GM21423 (cell line): ENCODE data around the gene LCN15.
"Not testable (repeated sequence)": the region's sequence is repeated elsewhere in the genome, so short reads cannot be mapped to it uniquely, and the experiment has no call there.

ENCODE experiments used
- ATAC-seq: cut with Tn5 transposase; IDR thresholded peaks from one replicate; pipeline ENCODE4 v1.9.1; 2021; ENCODE audit warnings: mild to moderate bottlenecking, moderate library complexity; ENCODE audit not compliant: unreplicated experiment

The LCN15 gene

GRCh38 chr9:136794281-136794999 is 30.1 kb upstream of the LCN15 start:
- ATAC-seq: no peak

DNA sequence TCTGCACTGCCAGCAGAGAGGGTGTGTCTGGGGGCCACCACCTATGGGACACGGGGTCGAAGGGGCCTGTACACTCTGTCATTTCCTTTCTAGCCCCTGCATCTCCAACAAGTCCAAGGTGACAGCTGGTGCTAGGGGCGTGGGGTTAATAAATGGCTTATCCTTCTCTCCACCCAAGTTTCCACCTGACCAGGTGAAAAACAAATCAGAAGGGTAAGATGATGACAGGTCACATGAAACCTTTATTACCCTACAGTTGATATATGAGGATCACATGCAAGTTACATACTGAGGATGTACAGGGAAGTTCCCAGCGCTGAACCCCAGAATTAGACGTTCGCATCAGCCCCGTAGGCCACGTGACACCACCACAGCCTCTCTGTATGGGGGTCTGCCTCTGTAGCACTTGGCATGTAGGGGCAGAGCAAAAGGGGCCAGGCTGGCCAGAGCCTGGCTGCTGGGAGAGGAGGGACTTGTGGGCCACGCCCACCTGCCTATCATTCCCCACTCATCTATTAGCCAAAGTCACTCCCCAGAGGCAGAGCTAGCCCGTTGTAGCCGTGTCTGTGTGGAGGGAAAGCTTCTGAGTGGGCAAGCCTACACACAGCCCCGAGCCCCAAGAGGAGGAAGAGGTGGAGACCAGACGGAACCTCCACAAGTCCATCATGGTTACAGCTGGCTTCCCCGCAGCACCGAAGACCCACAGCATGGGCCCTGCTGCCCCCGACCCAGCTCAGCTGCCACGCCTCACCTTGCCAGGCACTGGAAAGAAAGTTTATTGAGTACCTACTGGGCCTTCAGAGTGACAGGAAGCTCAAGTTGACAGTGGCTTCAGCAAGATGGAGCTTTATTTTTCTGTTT is 29.0 kb upstream of the LCN15 start:
- no peak for ATAC-seq

- ATAC-seq: no peak
Measured at GRCh38 chr9:136792321-136793085, 28.2 kb upstream of the LCN15 start.

GRCh38 chr9:136791516-136792276 is 27.4 kb upstream of the LCN15 start:
- no peak for ATAC-seq

DNA sequence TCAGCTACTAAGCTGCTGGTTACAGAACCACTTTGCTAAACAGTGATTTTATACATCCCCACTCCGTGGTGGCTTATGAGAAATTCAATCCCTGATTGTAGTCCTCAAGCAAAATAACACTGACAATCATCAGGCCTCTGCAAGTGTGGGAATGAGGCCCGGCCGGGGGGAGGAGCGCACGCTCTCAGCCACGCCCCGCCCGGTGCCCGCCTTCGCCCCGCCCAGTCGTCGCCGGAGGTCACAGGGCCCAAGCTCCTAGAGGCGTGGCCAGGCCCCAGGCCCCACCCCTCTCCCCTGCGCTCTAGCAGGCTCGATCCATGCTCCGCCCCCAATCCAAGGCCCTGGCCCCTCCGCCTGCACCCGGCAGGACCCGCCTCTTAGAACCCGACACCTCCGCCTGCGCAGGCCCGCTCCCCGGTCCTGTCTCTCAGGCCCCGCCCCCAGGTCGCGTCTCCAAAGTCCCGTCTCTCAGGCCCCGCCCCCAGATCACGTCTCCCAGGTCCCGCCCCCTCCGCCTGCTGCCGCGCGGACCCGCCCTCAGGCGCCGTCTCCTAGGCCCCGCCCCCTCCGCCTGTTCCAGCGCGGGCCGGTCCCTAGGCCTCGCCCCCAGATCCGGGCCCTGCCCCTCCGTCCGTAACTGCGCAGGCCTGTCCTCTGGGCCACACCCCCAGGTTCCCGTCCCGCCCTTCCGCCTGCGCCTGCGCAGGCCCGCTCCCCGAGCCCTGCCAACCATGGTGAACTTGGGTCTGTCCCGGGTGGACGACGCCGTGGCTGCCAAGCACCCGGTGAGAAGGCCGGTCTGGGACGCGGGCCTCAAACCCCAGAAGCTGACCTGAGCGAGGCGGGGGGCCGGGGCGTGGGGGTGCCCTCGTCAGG is 26.6 kb upstream of the LCN15 start, which contains the start of gene TMEM141:
Gene TMEM141 (plus strand): TSS at position 705 of the 876 bp plus-strand sequence. CDS start 27 bp downstream, at position 732.
- peak; percentile 84 for ATAC-seq

- no peak for ATAC-seq
Measured at GRCh38 chr9:136789523-136789937, 25.2 kb upstream of the LCN15 start.

- ATAC-seq: not testable (repeated sequence)
Measured at GRCh38 chr9:136788644-136789522, 24.6 kb upstream of the LCN15 start.

DNA sequence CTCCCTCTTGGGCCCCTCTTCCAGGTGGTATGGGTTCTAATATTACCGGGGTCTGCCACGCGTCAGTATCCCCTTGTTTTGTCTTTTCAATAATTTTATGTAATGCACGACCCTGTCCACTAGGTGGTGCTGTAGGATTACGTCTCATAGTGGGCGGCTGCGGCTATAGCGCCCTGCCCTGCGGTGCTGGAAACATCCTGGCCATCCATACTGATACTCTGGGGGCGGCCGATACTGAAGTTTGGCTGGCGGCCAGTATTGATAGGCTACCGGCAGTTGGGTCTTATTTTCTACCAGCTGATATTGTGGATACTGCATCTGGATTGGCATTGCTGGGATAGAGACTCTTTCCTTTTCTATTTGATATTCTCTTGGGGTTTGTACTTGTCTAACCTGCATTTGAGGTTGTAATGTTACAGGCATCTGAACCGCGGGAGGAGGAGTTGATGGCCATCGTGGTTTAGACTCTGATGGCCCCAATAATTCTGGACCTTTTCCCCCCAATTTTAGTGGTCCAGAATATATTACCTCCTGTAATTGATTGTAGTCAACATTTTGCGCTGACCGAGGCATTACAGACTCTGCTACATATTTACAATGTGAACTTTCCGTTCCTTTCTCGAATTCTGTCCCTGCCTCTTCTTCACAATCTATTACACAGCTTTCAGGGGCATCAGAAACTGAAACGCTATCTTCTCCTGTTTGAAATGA is 23.5 kb upstream of the LCN15 start:
- no peak for ATAC-seq

DNA sequence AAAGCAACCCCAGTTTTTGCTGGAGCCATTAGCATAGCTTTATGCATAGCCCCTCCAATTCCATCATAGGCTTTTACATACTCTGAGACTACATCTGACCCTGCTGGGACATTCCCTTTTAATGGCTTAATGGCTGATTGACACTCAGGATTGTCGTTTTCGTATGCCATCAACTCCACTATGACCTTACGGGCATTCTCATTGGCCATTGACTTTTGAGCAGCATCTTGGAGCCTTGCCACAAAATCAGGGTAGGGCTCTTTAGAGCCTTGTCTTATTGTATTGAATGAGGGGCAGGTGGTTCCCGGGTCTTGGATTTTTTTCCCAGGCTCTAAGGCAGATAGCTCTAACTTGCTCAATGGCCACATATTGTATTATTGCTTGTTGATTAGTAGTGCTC is 22.7 kb upstream of the LCN15 start:
- not testable (repeated sequence) for ATAC-seq

DNA sequence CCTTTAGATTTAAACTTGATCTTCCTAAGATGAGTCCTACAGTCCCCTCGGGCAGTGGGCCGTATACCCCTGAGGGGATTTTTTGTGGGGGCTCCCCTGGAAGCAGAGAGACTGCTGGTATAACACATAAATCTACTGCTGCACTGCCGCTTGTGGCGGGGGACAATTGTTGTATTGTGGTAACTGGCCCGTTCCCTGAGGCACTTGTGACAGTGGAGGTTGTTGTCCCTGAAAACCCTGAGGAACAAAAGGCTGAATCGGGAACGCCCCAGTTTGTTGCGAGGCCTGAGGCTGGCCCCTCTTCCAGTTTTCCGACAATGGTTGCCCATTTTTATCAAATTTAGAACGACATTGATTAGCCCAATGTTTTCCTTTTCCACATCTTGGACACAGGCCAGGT is 22.1 kb upstream of the LCN15 start:
- no peak for ATAC-seq

GRCh38 chr9:136785565-136786355 is 21.4 kb upstream of the LCN15 start:
- ATAC-seq: not testable (repeated sequence)

DNA sequence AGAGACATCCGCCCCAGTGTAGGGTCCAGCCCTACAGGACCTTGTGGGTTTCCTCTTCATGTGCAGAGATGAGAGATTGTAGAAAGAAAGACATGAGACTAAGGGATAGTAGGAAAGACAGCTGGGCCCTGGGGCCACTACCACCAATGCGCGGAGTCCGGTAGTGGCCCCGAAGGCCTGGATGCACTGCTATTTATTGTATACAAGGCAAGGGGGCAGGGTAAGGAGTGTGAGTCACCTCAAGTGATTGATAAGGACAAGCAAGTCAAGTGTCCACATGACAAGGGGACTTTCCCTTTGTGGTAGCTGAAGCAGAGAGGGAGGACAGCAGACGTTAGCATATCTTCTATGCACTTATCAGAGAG is 20.7 kb upstream of the LCN15 start:
- ATAC-seq: no peak

DNA sequence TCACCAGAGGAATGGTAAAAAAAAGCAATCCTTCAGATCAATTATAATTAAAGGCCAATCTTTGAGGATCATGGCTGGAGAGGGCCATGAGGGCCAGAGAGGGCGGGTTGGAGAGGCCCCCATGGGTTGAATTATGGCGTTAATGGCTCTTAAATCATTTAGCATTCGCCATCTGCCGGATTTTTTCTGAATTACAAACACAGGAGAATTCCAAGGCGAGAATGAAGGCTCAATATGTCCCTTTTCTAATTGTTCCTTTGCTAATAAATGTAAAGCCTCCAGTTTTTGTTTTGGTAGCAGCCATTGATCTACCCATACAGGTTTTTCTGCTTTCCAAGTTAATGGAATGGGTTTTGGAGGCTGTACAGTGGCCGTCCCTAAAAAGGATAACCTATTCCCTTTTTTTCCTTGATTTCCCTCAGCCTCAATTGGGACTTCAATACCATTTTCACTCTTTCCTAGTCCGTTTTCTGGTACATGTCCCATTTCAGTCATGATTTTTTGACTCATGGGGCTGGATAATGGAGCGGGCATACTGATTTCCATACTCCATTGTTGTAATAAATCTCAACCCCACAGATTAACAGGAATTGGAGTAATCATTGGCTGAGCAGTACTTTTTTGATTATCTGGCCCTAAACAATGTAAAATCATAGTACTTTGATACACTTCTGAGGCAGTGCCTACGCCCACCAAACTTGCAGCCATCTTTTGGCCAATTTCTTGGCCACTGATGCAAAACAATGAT is 20.1 kb upstream of the LCN15 start:
- no peak for ATAC-seq

DNA sequence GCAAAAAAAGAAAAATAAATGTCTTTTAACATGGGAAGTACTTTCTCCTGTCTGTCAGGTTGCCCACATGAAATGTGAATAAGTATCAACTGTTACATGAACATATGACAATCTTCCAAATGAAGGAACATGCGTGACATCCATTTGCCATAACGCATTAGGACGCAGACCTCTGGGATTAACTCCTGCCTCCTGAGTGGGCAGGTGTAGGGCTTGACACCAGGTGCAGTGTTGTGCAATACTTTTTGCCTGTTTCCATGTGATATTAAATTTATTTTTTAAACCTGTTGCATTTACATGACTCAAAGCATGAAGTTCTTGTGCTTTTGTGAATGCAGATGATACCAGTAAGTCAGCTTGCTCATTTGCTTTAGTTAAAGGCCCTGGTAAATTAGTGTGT is 18.1 kb upstream of the LCN15 start:
- no peak for ATAC-seq

- ATAC-seq: no peak
Measured at GRCh38 chr9:136779808-136780207, 15.5 kb upstream of the LCN15 start.

DNA sequence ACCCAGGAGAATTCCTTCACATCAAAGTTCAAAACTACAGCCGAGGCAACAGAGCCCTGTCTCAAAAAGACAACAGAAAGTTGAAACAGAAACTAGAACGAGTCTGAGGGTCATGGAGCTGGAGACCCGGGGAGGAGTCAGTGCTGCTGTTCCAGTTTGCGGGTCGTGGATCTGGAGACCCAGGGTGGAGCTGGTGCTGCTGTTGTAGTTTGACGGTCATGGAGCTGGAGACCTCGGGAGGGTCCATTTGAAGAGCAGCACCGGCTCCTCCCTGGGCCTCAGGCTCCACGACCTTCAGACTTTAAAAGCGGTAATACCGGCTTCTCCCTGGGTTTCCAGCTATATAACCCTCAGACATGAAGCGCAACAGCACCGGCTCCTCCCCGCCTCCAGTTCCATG is 13.0 kb upstream of the LCN15 start:
- no peak for ATAC-seq

DNA sequence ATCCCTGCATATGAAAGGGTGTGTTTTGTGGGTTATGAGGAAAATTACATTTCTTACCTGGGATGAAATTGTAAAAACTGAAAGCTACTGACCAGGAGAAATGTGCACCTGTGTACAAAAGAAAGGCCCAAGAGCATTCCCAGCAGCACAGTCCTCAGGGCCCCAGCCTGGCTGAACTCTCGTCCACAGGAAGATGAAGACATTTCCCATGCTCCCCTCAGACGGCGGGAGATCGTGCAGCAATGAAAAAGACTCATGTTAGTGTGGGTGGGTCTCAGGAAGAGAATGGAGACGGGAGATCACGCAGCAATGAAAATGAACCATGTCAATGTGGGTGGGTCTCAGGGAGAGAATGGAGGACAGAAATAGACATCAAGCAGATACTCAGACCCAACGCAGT is 12.6 kb upstream of the LCN15 start:
- no peak for ATAC-seq
